IPS DF 4.7 (cell line): Measurements from ENCODE around the gene EXOC1.
"Not testable (repeated sequence)": the region's sequence is repeated elsewhere in the genome, so short reads cannot be mapped to it uniquely, and the experiment has no call there.

Experiments used
- DNase-seq: peaks from one replicate; pipeline ENCODE4 v3.0.0-alpha.2; 2013; ENCODE audit warnings: low spot score; ENCODE audit errors: extremely low read depth

Gene EXOC1, protein sequence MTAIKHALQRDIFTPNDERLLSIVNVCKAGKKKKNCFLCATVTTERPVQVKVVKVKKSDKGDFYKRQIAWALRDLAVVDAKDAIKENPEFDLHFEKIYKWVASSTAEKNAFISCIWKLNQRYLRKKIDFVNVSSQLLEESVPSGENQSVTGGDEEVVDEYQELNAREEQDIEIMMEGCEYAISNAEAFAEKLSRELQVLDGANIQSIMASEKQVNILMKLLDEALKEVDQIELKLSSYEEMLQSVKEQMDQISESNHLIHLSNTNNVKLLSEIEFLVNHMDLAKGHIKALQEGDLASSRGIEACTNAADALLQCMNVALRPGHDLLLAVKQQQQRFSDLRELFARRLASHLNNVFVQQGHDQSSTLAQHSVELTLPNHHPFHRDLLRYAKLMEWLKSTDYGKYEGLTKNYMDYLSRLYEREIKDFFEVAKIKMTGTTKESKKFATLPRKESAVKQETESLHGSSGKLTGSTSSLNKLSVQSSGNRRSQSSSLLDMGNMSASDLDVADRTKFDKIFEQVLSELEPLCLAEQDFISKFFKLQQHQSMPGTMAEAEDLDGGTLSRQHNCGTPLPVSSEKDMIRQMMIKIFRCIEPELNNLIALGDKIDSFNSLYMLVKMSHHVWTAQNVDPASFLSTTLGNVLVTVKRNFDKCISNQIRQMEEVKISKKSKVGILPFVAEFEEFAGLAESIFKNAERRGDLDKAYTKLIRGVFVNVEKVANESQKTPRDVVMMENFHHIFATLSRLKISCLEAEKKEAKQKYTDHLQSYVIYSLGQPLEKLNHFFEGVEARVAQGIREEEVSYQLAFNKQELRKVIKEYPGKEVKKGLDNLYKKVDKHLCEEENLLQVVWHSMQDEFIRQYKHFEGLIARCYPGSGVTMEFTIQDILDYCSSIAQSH

DNA sequence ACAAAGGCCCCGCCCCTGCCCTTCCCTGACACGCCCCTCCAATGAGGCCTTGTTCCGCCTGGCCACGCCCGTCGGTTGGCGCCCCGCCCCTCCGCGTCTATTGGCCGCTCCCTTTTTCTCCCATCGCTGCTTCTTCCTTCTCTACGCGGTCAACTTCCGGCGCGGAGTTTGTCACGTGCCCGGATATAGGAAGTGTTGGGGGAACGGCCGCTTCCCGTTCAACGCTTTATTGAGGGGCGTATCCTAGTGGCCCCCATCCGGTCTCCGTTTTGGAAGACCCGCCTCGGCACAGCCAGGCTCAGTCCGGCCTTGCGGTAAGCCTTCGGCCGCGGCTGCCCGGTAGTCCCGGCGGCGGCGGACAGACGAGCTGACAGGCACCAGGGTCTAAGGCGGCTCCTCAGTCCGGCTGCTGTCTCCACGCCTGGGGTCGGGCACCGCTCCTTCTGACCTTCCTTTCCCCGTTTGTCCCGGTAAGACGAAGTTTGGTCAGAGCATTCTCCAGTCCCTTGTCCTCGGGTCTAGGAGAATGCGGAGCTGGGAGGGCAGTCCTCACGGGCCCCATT is at the start of gene EXOC1:
EXOC1 (plus strand) TSS at position 165 of the 563 bp plus-strand sequence. CDS start 4,676 bp downstream, outside the sequence.
- DNase-seq = peak; percentile 56

DNA sequence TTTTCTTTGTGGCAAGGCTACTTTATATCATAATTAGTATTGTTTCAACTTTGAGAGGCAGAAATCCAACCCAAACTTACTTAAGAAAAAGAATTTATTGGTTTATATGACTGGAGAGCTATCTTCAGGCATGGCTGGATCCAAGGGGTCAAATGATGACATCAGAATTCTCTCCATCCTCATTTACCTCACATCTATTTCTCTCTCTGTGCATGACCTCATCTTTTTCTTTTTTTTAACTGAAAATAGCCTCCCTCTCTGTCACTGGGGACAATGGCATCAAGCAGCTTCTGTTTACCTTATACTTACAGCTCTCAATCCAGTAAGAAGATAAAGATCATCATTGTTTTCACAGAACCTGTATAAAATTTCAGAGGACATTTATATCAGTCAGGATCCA is 45.9 kb upstream of the EXOC1 start:
- no peak for DNase-seq

DNA sequence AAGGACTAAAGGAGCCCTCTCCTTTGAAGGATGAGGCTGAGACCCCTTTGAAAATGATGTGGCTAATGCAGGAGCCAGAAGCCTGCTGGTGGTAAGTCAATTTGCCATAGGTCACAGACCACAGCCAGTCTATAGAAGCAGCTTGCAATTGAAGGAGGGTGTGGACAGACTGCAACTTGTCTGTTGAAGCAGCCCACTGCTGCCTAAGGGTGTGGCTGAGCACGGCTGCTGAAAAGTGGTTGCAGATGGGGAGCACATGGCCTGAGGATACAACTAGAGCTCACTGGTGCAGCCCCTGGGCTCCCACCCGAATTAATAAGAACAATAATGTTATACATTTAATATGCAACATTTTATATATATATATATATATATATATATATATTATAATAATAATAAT is 45.3 kb upstream of the EXOC1 start:
- no peak for DNase-seq

DNA sequence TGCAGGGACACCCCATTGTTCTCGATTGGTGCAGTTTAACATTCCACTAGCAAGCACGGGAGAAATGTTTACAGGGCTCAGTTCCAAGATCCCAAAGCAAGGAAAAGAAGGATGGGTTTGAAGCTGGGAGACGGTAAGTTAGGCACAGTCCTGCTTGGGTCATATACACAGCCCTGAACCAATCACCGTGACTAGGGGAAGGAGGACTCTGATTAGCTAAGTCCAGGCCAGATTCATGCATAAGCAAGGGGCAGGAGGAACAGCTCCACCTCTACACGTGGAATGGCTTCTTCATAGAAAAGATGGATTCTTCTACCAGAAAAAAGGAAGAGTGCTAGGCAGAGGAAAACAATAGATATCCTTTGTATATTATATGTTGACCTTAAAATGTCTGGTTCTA is 44.8 kb upstream of the EXOC1 start:
- no peak for DNase-seq

DNA sequence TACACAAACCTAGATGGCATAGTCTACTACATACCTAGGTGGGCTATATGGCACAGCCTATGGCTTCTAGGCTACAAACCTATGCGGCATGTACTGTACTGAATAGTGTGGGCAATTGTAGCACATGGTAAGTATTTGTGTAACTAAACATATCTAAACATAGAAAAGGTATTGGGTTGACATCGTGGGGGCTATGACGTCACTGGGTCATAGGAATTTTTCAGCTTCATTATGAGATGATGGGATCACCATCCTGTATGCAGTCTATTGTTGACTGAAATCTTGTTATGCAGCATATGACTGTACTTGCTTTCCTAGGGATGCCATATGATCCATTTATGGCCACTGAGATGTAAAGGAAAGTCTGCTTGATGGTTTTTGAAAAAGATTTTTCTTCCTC is 35.8 kb upstream of the EXOC1 start:
- DNase-seq = no peak

DNA sequence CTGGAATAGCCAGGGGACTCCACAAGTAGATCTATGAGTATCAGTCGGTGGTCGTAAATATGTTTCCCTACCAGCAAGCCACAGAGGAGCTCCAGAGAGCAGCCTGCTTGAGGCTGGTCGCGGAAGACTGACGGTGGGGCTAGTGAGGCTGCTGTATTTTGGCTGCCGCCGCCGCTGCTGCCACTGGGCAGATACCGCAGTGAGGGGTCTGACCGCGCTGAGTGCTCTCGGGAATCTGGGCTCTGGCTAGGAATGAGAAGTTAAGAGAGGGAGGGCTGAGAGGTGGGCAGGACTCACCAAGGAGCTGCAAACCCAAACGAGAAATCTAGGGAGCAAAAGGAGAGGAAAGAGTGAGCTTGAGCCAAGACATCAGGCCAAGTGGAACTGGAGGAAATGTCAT is 33.8 kb upstream of the EXOC1 start, which contains the start of gene EXOC1L:
EXOC1L (plus strand) TSS at position 157 of the 400 bp plus-strand sequence; CDS start at position 394, 237 bp downstream.
- DNase-seq = peak; percentile 46

DNA sequence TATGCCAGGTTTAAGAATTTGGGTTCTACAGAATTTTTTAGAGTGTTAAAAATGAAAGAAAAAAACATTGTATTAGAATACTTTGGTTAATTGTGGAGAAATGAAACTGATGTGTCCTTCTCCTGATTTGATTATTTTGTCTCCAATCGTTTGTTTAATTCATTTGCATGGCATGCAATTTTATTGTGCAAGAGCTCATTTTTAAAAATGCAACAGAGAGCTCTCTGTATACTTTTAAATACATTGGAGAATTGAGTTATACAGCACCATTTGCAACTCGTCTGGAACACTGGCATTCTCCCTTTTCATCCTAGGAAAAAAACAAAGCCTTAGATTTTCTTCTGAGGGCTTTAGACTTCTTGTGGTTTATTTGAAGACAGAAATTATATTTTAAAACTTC is 33.2 kb upstream of the EXOC1 start:
- DNase-seq = no peak

DNA sequence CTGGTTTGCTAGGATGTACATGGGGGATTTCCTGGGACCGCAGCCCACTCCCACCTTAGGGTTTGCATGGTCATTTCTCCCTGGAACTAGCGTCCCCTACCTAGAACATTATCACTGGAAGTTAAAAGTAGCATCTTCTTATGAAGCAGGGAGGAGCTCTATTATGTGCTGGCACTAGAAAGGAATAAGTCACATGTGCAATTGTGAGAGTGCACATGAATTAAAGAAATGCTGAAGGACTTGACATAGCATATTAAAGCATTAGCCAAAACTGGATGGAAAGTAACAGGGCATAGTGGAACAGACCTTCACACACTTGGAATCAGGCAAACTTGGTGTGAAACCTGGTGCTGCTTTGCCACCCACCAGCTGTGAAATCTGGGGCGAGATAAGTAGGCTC is 31.1 kb upstream of the EXOC1 start:
- no peak for DNase-seq

DNA sequence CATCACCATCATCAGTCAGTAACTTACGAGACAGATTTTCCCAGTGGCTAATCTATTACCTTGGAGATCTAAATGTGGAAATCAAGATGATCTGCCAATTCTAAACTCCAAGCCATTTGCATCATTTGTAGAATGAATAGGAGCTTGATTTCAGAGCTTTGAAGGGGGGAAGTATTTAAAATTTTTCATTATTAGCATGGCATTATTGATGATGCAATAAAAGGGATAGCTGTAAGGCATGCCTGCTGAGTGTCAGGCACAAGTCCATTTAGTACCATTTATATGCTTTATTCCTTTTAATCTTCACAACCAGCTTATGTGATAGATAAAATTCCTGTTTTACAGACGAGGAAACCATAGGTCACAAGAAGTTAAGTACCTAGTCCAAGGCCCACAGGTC is 28.6 kb upstream of the EXOC1 start:
- no peak for DNase-seq

DNA sequence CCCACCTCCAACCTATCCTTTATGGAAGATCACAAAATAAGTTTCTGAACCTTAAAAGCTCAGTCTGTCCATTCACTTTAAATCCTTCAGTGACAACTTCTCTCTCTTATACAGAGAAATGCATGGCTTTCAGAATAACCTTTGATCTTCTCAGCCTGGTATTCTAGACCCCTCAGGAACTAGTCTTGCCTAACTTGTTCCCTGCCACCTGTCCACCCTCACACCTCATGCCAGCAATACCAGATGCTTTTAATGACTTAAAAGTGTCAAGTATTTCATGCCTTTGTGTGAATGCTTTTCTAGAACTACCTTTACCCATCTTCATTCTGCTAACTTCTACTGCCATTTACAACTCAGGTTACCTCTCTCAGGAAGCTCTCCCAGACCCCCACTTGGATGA is 26.5 kb upstream of the EXOC1 start:
- no peak for DNase-seq

DNA sequence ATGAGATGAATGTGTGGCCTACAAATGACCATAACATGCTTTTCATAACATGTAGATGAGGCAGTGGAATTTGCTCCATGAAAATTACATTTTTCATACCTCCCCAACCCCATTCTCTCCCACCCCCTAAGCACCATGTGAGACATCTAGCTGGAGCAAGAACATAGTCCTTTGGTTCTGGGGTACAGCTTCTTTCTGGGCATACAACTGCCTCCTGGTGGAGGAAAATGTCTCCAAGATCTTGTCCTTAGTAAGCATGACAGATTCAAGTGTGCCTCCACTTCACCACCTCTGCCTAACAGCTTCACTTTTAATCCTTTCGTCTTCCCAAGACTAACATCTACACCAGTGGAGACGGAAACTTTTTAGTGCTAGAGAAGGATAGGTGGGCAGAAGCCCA is 25.9 kb upstream of the EXOC1 start:
- no peak for DNase-seq

DNA sequence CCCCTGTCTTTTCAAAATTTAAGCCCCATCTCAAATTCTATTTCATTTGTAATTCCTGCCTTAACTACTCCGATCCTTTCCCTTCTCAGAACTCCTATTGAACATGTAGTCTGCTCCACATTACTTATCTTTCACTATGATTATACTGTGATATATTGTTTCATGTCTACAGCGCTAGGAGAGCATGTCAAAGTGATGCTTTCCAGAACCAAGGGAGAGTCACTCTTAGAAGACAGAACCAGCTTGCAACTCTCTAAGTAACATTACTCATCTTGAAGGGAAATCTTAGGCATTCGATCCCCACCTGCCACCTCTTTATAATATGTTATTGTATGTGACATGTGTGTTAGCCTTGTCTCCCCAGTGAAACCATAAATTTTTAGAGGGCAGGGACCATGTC is 23.4 kb upstream of the EXOC1 start:
- no peak for DNase-seq

DNA sequence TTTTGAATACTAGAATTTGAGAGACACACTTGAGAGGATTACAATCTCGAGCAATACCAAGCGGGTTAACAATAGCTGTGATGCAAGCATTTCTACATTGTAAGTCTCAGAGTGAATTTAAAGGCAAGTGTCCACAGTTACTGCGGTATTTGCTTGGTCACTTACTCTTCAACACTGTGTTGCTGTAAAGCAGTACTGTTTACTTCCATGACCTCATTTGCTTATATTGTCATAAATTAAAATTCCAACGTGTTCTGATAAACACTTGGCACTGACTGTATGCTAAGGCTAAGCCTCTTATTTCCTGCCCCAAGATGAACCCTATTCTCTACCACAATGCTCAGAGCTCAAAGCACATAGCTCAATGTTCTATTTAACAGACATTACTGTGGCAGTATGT is 22.7 kb upstream of the EXOC1 start:
- DNase-seq = no peak

DNA sequence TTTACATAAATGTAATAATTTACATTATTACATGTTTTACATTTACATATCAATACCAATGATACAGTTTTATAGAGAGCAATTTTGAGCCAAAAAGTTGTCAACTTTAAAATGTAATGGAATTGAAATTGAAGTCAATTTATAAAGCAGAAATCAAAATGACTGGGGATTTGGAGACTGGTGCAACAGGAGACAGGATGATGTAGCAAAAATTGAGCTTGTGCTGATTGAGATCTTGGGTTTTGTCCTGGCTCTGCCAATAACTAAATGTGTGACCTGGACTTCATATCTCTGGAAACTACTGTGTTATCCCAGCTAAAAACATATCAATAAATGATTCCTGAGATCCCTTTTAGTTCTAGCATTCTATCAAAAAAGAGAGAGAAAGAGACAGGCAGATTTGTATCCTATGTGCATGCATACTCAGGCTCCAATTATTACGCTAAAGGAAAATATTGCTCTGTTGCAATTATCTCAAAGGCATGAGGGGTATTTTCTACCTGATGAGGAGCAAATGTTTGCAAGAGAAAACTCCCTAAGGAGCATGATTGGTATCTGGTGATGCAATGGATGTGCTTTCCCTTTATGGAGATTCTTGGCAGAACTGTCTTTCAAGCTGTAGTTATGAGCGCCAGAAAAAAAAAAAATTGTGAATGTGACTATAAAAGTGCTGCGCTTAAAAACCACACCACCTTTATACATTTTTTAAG is 19.2 kb upstream of the EXOC1 start:
- DNase-seq = no peak

DNA sequence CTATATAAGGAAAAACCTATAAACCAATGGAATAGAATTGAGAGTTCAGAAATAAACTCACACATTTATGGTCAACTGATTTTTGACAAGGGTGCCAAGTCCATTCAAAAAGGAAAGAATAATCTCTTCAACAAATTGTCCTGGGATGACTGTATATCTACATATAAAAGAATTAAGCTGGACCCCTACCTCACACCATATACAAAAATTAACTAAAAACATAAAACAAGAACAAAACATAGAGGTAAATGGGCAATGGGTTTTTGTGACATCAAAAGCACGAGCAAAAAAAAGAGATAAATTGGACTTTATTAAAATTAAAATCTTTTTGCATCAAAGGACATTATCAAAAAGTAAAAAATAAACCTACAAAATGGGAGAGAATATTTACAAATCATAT is 15.5 kb upstream of the EXOC1 start:
- no peak for DNase-seq

DNA sequence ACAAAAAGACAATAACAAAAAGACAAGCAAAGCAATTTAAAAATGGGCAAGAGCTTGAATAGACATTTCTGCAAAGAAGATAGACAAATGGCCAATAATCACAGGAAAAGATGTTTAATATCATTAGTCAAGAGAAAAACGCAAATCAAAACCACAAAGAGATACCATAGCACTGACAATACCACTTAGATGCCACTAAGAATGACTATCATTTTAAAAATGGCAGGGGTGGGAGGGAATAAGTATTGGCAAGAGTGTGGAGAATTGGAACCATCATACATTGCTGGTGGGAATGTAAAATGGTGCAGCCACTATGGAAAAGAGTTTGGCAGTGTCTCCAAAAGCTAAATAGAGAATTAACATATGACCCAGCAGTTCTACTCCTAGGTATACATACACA is 15.1 kb upstream of the EXOC1 start:
- DNase-seq = no peak

DNA sequence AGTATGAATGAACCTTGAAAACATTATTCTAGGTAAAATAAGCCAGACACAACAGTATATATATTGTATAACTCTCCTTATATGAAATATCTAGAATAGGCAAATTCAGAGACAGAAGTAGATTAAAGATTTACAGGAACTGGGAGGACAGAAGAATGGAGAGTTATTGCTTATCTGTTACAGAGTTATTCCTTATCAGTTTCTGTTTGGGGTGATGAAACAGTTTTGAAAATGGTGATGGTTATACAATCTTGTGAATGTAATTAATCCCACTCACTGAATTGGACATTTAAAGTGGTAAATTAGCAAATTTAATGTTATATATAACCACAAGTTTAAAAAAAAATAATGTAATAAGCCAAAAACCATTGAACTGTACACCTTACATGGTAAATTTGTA is 14.5 kb upstream of the EXOC1 start:
- DNase-seq = no peak

DNA sequence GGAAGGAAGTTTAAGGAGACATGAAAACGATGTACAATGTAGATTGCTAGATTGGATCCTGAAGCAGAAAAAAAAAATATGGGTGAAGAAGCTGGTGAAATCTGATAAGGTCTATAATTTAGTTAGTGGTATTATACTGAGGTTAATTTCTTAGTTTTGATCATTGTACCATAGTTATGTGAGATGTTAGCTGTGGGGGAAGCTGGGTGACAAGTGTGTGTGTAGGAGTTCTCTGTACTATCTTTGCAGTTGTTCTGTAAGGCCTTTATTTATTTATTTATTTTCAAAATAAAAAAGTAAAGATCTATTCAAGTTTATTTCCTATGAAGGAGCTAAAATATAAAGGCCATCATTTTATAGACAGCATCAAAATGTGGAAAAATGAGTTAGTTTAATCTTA is 12.5 kb upstream of the EXOC1 start:
- no peak for DNase-seq

DNA sequence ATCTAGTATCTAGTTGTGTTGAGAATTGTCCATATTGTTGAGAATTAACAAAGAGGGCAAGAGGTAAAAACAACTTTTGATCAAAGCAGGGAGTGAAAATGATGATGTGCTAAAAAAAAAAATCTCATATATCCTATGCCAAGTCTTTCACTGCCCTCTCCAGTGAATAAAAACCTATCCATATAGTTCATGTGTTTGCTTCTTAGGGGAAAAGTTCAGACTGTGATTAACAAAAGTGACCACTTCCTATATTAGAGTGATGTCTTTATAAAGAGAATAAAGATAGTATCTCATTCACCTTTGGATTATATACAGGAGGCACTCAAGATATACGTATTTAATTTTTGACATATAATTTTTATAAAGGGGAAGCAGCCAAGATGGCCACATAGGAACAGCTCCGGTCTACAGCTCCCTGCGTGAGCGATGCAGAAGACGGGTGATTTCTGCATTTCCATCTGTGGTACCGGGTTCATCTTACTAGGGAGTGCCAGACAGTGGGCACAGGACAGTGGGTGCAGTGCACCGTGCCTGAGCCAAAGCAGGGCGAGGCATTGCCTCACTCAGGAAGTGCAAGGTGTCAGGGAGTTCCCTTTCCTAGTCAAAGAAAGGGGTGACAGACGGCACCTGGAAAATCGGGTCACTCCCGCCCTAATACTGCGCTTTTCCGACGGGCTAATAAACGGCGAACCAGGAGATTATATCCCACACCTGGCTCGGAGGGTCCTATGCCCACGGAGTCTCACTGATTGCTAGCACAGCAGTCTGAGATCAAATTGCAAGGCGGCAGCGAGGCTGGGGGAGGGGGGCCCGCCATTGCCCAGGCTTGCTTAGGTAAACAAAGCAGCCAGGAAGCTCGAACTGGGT is 11.8 kb upstream of the EXOC1 start:
- not testable (repeated sequence) for DNase-seq

DNA sequence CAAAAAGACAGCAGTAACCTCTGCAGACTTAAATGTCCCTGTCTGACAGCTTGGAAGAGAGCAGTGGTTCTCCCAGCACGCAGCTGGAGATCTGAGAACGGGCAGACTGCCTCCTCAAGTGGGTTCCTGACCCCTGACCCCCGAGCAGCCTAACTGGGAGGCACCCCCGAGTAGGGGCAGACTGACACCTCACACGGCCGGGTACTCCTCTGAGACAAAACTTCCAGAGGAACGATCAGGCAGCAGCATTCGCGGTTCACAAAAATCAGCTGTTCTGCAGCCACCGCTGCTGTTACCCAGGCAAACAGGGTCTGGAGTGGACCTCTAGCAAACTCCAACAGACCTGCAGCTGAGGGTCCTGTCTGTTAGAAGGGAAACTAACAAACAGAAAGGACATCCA is 11.1 kb upstream of the EXOC1 start:
- not testable (repeated sequence) for DNase-seq

DNA sequence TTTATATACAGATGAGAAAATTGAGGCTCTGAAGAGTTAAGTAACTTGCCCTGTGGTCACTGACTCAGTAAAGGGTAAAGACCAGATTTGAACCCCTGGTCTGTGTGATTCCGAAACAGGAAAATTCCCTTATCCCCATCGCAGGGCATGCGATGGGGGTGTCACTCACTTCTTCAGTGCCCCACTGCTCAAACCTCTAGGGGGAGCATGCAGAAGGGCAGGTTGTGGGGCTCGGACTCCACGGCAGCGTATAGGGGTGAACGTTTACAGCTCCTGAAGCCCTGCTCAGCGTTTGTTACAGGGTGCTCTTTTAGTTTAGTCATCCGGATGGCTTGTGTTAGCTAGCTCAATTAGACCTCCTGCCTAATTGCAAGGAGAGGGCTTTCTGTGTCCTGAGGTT is 3.7 kb upstream of the EXOC1 start:
- DNase-seq = no peak
